Islet precursor cell (in vitro differentiated cells): ENCODE measurements around the gene GBX1.

Source experiments
- DNase-seq: peaks from one replicate; pipeline ENCODE4 v3.0.0-alpha.2; 2018

Gene GBX1

GRCh38 chr7:151193203-151193978, 25.9 kb upstream of the GBX1 start:
- no peak for DNase-seq

GRCh38 chr7:151192002-151192539, 24.6 kb upstream of the GBX1 start:
- no peak for DNase-seq

GRCh38 chr7:151191544-151191943, 24.1 kb upstream of the GBX1 start:
- DNase-seq = no peak

GRCh38 chr7:151189038-151189437, 21.5 kb upstream of the GBX1 start:
- DNase-seq = no peak

GRCh38 chr7:151188252-151188542, 20.7 kb upstream of the GBX1 start:
- no peak for DNase-seq

GRCh38 chr7:151187409-151188251, 20.1 kb upstream of the GBX1 start:
- DNase-seq = no peak

- no peak for DNase-seq
Measured at GRCh38 chr7:151186640-151187408, 19.3 kb upstream of the GBX1 start, which contains the start of gene ASB10. ASB10 (minus strand) TSS chr7:151187250; CDS start chr7:151187130, 120 bp downstream.

- DNase-seq = no peak
Measured at GRCh38 chr7:151185762-151186639, 18.5 kb upstream of the GBX1 start.

- peak; percentile 47 for DNase-seq
Measured at GRCh38 chr7:151181011-151181431, 13.5 kb upstream of the GBX1 start.

- DNase-seq = peak; percentile 35
Measured at GRCh38 chr7:151179946-151180345, 12.5 kb upstream of the GBX1 start.

- peak; percentile 34 for DNase-seq
Measured at GRCh38 chr7:151179287-151179860, 11.9 kb upstream of the GBX1 start.

GRCh38 chr7:151178831-151179230, 11.3 kb upstream of the GBX1 start:
- DNase-seq = peak; percentile 37

- DNase-seq = peak; percentile 18
Measured at GRCh38 chr7:151178236-151178635, 10.7 kb upstream of the GBX1 start.

GRCh38 chr7:151177310-151177709, 9.8 kb upstream of the GBX1 start:
- DNase-seq = peak; percentile 35

GRCh38 chr7:151176401-151176800, 8.9 kb upstream of the GBX1 start:
- DNase-seq = no peak

GRCh38 chr7:151175793-151176311, 8.4 kb upstream of the GBX1 start:
- DNase-seq = peak; percentile 45

GRCh38 chr7:151175047-151175792, 7.7 kb upstream of the GBX1 start:
- peak; percentile 42 for DNase-seq

- peak; percentile 40 for DNase-seq
Measured at GRCh38 chr7:151174246-151175046, 7.0 kb upstream of the GBX1 start.

GRCh38 chr7:151173386-151174245, 6.1 kb upstream of the GBX1 start:
- peak; percentile 32 for DNase-seq
